Measurements from ENCODE around the gene CASR.

Gene CASR

GRCh38 chr3:122263058-122263457 lies 79.6 kb downstream of the CASR start:
- no peak for DNase-seq

GRCh38 chr3:122263974-122264588 lies 80.6 kb downstream of the CASR start:
- no peak for DNase-seq

- no peak for DNase-seq
Measured at GRCh38 chr3:122265957-122266356, 82.5 kb downstream of the CASR start.

- no peak for DNase-seq
Measured at GRCh38 chr3:122268257-122269024, 85.0 kb downstream of the CASR start.

- no peak for DNase-seq
Measured at GRCh38 chr3:122269045-122269444, 85.6 kb downstream of the CASR start.

GRCh38 chr3:122271246-122271898 lies 87.9 kb downstream of the CASR start:
- DNase-seq: no peak

GRCh38 chr3:122272879-122273278 lies 89.4 kb downstream of the CASR start:
- DNase-seq: no peak

- DNase-seq: no peak
Measured at GRCh38 chr3:122273498-122273897, 90.0 kb downstream of the CASR start.

- DNase-seq: no peak
Measured at GRCh38 chr3:122281891-122282290, 98.4 kb downstream of the CASR start.

GRCh38 chr3:122283796-122284445 lies 100.5 kb downstream of the CASR start:
- DNase-seq: no peak

GRCh38 chr3:122284486-122284885 lies 101.0 kb downstream of the CASR start:
- no peak for DNase-seq

GRCh38 chr3:122294359-122294758 lies 110.9 kb downstream of the CASR start:
- DNase-seq: no peak

GRCh38 chr3:122295266-122296062 lies 112.0 kb downstream of the CASR start:
- peak; percentile 25 for DNase-seq

GRCh38 chr3:122298239-122298638 lies 114.8 kb downstream of the CASR start:
- no peak for DNase-seq

- no peak for DNase-seq
Measured at GRCh38 chr3:122299215-122299614, 115.7 kb downstream of the CASR start.

GRCh38 chr3:122299872-122300460 lies 116.5 kb downstream of the CASR start:
- DNase-seq: no peak

GRCh38 chr3:122301063-122301462 lies 117.6 kb downstream of the CASR start:
- no peak for DNase-seq

GRCh38 chr3:122305818-122306621 lies 122.6 kb downstream of the CASR start:
- no peak for DNase-seq

GRCh38 chr3:122306622-122306953 lies 123.1 kb downstream of the CASR start:
- DNase-seq: no peak

- no peak for DNase-seq
Measured at GRCh38 chr3:122307094-122307687, 123.7 kb downstream of the CASR start.

GRCh38 chr3:122307976-122308375 lies 124.5 kb downstream of the CASR start:
- no peak for DNase-seq
